Measurements from ENCODE around the gene CHIC2.

- TF ChIP-seq POLR2A (IDR thresholded peaks at IDR 0.05; ENCODE audit: low read depth, low read length) (no peak), POLR2AphosphoS5 (IDR thresholded peaks at IDR 0.05; ENCODE audit: low read depth, low read length) (no peak)
Observed at GRCh38 chr4:54017974-54018373, 46.4 kb downstream of the CHIC2 start.
